HG03571 (cell line): ENCODE data around the gene SHISAL1.
"Not testable (repeated sequence)": the region's sequence is repeated elsewhere in the genome, so short reads cannot be mapped to it uniquely, and the experiment has no call there.

Source experiments
- ATAC-seq: cut with Tn5 transposase; IDR thresholded peaks from one replicate; pipeline ENCODE4 v1.9.1; 2021; ENCODE audit not compliant: unreplicated experiment

Gene SHISAL1

GRCh38 chr22:44244265-44244822, 68.4 kb downstream of the SHISAL1 start:
- ATAC-seq, result no peak

- ATAC-seq, result no peak
Observed at GRCh38 chr22:44243761-44244160, 69.0 kb downstream of the SHISAL1 start.

GRCh38 chr22:44242946-44243724, 69.6 kb downstream of the SHISAL1 start:
- no peak for ATAC-seq

GRCh38 chr22:44241121-44241520, 71.6 kb downstream of the SHISAL1 start:
- ATAC-seq, result not testable (repeated sequence)

- ATAC-seq, result no peak
Observed at GRCh38 chr22:44237290-44237689, 75.5 kb downstream of the SHISAL1 start.

GRCh38 chr22:44234372-44234771, 78.4 kb downstream of the SHISAL1 start:
- not testable (repeated sequence) for ATAC-seq

- ATAC-seq, result no peak
Observed at GRCh38 chr22:44231233-44231632, 81.5 kb downstream of the SHISAL1 start.

- no peak for ATAC-seq
Observed at GRCh38 chr22:44229809-44230208, 82.9 kb downstream of the SHISAL1 start.

GRCh38 chr22:44229331-44229730, 83.4 kb downstream of the SHISAL1 start:
- no peak for ATAC-seq

- ATAC-seq, result no peak
Observed at GRCh38 chr22:44225812-44226211, 86.9 kb downstream of the SHISAL1 start.

GRCh38 chr22:44225091-44225689, 87.6 kb downstream of the SHISAL1 start:
- no peak for ATAC-seq

- no peak for ATAC-seq
Observed at GRCh38 chr22:44224166-44224565, 88.6 kb downstream of the SHISAL1 start.

GRCh38 chr22:44221710-44222475, 90.9 kb downstream of the SHISAL1 start:
- ATAC-seq, result no peak

- no peak for ATAC-seq
Observed at GRCh38 chr22:44220727-44221680, 91.7 kb downstream of the SHISAL1 start.

GRCh38 chr22:44219101-44219870, 93.5 kb downstream of the SHISAL1 start:
- no peak for ATAC-seq

- ATAC-seq, result no peak
Observed at GRCh38 chr22:44218071-44218470, 94.7 kb downstream of the SHISAL1 start.

- no peak for ATAC-seq
Observed at GRCh38 chr22:44217346-44217745, 95.4 kb downstream of the SHISAL1 start.

GRCh38 chr22:44215287-44215686, 97.5 kb downstream of the SHISAL1 start:
- no peak for ATAC-seq

GRCh38 chr22:44214764-44215163, 98.0 kb downstream of the SHISAL1 start:
- no peak for ATAC-seq

- no peak for ATAC-seq
Observed at GRCh38 chr22:44214187-44214586, 98.6 kb downstream of the SHISAL1 start.
